BJ (cell line): ENCODE results near the gene GPALPP1. TPM values are rescaled to one million over a fixed set of nuclear protein-coding genes. Genes with fewer than 3 reads are reported as not detected.

ENCODE experiments used
- CTCF ChIA-PET: fragments of 350-600 bp; formaldehyde crosslinking; extraction: SDS; loops from one replicate; lab custom pipeline; 2021; ENCODE audit warnings: antibody characterized with exemption, inconsistent platforms; lab: Yijun Ruan, JAX
- POLR2A ChIA-PET: fragments of 300-600 bp; sonication (Branson Sonifier 250); formaldehyde crosslinking; extraction: SDS; loops from one replicate; lab custom pipeline; 2021; ENCODE audit warnings: antibody characterized with exemption; lab: Charles Lee
- DNase-seq: peaks from one replicate; pipeline ENCODE4 v3.0.0-alpha.2; 2011; ENCODE audit warnings: low read depth
- H3K27me3 ChIP-seq: 2 replicates; pipeline ENCODE4 v1.6.0; 2011; ENCODE audit warnings: low read length; ENCODE audit not compliant: control insufficient read depth, insufficient read depth
- H3K36me3 ChIP-seq: 2 replicates; pipeline ENCODE4 v1.5.1; 2011; ENCODE audit warnings: low read length; ENCODE audit not compliant: control insufficient read depth, insufficient read depth
- H3K4me3 ChIP-seq: 2 replicates; pipeline ENCODE4 v1.5.1; 2011; ENCODE audit warnings: low read depth, mild to moderate bottlenecking, control low read depth, low read length
- CTCF ChIP-seq: IDR thresholded peaks from 2 replicates; pipeline ENCODE4 v1.5.1; 2011; ENCODE audit warnings: low read depth, mild to moderate bottlenecking, control low read depth, inconsistent platforms, low read length, moderate library complexity; ENCODE audit not compliant: insufficient read depth
- polyA plus RNA-seq: library from polyadenylated mRNA; depleted of rRNA; stranded (reverse); fragments of >200 nt; gene quantifications from 2 replicates; pipeline ENCODE4 v1.2.3, GENCODE V29; 2011

GPALPP1 gene
- polyA plus RNA-seq, 1 experiment, result 10.4 TPM

- Histone ChIP-seq H3K27me3 (no peaks in the 10 kb centered on the region), H3K4me3 (no peak overlapping the region), H3K36me3 (peaks cover 8% of the 10 kb centered on the region; the same call in 1 of the 2 replicates)
- DNase-seq, result no peak
- CTCF ChIA-PET, result interaction anchor here (0.6 to 1.4 kb wide), 2 partner anchors 149 to 505 kb away, joined by 3 to 4 read pairs; no protein-coding TSS in a partner anchor
- POLR2A ChIA-PET, result no interaction called here
- no peak for TF ChIP-seq CTCF
Observed at GRCh38 chr13:44976196-44976595, 13.1 kb upstream of the GPALPP1 start.

GRCh38 chr13:44976949-44977583 is 12.3 kb upstream of the GPALPP1 start:
- Histone ChIP-seq H3K27me3 (no peaks in the 10 kb centered on the region), H3K4me3 (no peak overlapping the region), H3K36me3 (peaks cover 7% of the 10 kb centered on the region; the same call in 1 of the 2 replicates)
- no peak for DNase-seq
- TF ChIP-seq CTCF, result no peak
- ChIA-PET CTCF (interaction anchor here (0.8 kb wide), 1 partner anchor 317 kb away, joined by 3 read pairs; no protein-coding TSS in a partner anchor), POLR2A (no interaction called here)

DNA sequence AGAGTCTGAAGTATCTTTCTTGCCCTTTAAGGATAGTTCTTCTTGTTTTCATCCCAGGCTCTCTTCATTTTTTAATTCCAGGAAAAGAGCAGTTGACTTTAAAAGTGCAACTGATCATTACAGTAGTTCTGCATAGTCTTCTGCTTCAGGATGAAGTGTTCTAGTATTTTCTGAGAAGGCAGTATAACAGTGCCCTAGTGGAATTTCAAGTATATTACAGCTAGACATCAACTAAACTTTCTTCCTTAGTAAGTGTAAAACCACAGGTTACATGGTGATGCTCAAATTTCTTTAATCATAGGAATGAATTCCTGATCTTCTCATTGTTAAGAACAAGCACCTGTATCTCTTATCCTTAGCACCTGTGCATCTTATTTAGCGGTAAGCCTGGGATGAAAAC is 11.0 kb upstream of the GPALPP1 start:
- POLR2A ChIA-PET, result no interaction called here
- no peak for DNase-seq
- TF ChIP-seq CTCF, result 0 out of 2 replicates have a peak, but pooled peaks have one; percentile 9
- CTCF ChIA-PET, result interaction anchor here (1.0 kb wide), 1 partner anchor 10 kb away, joined by 3 read pairs; no protein-coding TSS in a partner anchor
- Histone ChIP-seq H3K36me3 (peaks cover 7% of the 10 kb centered on the region; the same call in 1 of the 2 replicates), H3K27me3 (no peaks in the 10 kb centered on the region), H3K4me3 (no peak overlapping the region)

DNA sequence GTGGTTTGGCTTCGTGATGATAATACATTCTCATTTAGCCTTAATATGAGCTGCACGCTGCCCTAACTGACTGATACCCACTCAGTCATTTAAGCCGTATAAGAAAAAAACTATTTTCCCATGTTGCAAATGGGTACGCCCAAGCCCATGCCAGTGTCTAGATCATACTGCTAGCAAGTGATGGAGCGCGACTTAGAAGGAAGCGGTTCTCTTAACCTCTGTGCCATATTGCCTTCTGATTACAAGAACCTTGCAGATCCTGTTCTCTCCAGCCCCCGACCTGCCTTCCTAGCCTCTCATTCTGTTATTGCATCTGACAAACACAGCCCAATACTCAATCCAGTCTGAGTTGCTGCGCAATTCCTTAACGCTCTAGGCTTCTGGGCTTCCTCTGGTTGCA is 603 bp downstream of the GPALPP1 start:
- POLR2A ChIA-PET, result interaction anchor here (0.5 to 0.6 kb wide), 2 partner anchors 30 to 360 kb away, joined by 3 to 11 read pairs; no protein-coding TSS in a partner anchor
- no peak for DNase-seq
- no peak for TF ChIP-seq CTCF
- Histone ChIP-seq H3K36me3 (no peaks in the 10 kb centered on the region), H3K27me3 (no peaks in the 10 kb centered on the region), H3K4me3 (peak overlapping the region; percentile 86)
- CTCF ChIA-PET, result interaction anchor here (0.6 kb wide), 1 partner anchor 56 kb away, joined by 3 read pairs; no protein-coding TSS in a partner anchor

DNA sequence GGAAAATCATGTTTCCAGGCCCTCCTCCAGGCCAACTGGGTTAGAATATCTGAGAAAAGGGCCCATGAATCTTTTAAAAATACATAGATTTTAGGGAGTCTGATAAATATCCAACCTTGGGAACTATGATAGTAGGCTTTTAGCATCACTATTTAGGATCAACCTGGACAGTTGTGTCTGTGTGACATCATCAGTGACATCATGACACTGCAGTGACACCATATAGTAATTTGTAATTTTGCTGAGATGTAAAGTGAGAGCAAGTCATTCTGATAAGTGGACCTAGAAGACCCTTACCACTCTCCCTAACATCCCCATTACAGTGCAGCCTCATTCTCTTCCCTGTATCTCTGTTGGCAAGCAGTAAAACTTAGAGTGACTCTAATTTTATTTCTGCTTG is 14.1 kb downstream of the GPALPP1 start:
- Histone ChIP-seq H3K36me3 (peaks cover 7% of the 10 kb centered on the region), H3K27me3 (no peaks in the 10 kb centered on the region), H3K4me3 (no peak overlapping the region)
- no peak for DNase-seq
- no peak for TF ChIP-seq CTCF
- ChIA-PET CTCF (no interaction called here), POLR2A (no interaction called here)
